SJSA1 (cell line): ENCODE measurements around the gene CTNNA1. TPM values are rescaled to one million over a fixed set of nuclear protein-coding genes. Genes with fewer than 3 reads are reported as not detected.

Experiments
- DNase-seq, 2 experiments: peaks; one replicate each; pipeline ENCODE4 v3.0.0-alpha.2; 2015 to 2020; ENCODE audit warnings: low spot score in 2 of 2, low read depth in 1 of 2
- H3K27ac ChIP-seq: fragments of 250-450 bp; sonication (Bioruptor Pico); 2 replicates; pipeline ENCODE4 v1.5.1; 2020; ENCODE audit warnings: mild to moderate bottlenecking, moderate library complexity
- H3K27me3 ChIP-seq: fragments of 250-450 bp; sonication (Bioruptor Pico); replicated peaks from 2 replicates; pipeline ENCODE4 v1.5.1; 2020; ENCODE audit warnings: mild to moderate bottlenecking, moderate library complexity
- H3K36me3 ChIP-seq: fragments of 250-450 bp; sonication (Bioruptor Pico); 2 replicates; pipeline ENCODE4 v1.5.1; 2020; ENCODE audit warnings: mild to moderate bottlenecking
- H3K4me1 ChIP-seq: fragments of 250-450 bp; sonication (Bioruptor Pico); replicated peaks from 2 replicates; pipeline ENCODE4 v1.6.1; 2021; ENCODE audit warnings: mild to moderate bottlenecking
- H3K4me3 ChIP-seq: fragments of 250-450 bp; sonication (Bioruptor Pico); 2 replicates; pipeline ENCODE4 v1.5.1; 2020; ENCODE audit warnings: mild to moderate bottlenecking
- H3K9me3 ChIP-seq: fragments of 250-450 bp; sonication (Bioruptor Pico); replicated peaks from 2 replicates; pipeline ENCODE4 v1.5.1; 2020; ENCODE audit warnings: mild to moderate bottlenecking
- total RNA-seq: library from RNA; depleted of rRNA; stranded (reverse); fragments of >200 nt; shearing (Covaris generic); gene quantifications from 2 replicates; pipeline ENCODE4 v1.2.3, GENCODE V29; 2014

The CTNNA1 gene
- total RNA-seq, 1 experiment from 2014 or later, result 606 TPM

DNA sequence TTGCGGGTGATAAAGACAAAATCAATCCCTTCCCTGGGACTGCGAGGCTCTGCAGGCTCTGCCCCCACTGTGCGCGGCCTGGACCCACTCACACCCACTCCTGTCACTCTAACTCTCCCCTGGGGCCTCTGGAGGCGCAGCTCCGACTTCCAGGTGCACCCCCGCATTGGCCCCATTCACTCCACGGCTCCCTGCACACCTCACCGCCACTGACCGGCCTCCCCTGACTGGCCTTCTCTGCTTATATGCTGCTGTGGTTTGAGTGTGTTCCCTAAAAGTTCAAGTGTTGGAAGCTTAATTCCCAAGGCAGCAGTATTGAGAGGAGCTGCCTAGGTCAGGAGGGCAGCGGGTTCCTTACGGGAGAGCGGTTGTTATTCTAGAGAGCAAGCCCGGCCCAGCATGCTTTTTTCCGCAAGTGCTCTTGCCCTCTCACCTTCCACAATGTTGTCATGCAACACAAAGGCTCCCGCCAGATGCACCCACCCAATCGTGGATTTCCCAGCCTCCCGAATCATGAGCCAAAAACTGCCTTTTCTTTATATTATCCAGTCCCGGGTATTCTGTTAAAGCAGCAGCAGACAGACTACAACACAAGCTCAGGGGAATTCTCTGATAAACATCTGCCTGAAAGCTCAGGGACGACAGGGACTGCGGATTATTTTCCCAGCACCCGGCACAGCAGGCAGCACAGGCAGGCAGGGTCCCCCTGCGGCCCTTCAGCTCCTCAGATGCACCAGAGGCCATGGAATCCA lies 195.4 kb downstream of the CTNNA1 start:
- Histone ChIP-seq H3K27me3 (no peaks in the 10 kb centered on the region), H3K9me3 (no peaks in the 10 kb centered on the region), H3K36me3 (peaks cover 17% of the 10 kb centered on the region), H3K4me3 (no peak overlapping the region), H3K27ac (no peak overlapping the region), H3K4me1 (peaks cover 5% of the 10 kb centered on the region)
- DNase-seq, result peak in 1 of 2 experiments; percentile 40

DNA sequence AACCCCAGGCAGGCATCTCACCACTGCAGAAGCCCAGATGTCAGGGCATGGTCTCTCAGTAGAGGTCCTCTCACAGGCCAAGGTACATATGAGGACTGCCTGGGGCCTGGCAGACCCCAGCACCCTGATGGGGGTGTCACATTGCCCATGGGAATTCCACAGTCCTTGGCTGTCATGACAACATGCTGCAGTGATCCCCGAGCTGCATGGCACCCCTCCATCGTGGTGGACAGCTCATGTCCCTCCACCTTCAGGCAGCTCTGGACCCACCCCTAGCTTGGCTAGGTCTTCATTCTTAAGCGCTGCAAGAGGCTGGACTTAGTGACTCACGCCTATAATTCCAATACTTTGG lies 196.0 kb downstream of the CTNNA1 start:
- Histone ChIP-seq H3K36me3 (peaks cover 17% of the 10 kb centered on the region), H3K27me3 (no peaks in the 10 kb centered on the region), H3K4me3 (no peak overlapping the region), H3K9me3 (no peaks in the 10 kb centered on the region), H3K27ac (no peak overlapping the region), H3K4me1 (peaks cover 5% of the 10 kb centered on the region)
- no peak for DNase-seq

DNA sequence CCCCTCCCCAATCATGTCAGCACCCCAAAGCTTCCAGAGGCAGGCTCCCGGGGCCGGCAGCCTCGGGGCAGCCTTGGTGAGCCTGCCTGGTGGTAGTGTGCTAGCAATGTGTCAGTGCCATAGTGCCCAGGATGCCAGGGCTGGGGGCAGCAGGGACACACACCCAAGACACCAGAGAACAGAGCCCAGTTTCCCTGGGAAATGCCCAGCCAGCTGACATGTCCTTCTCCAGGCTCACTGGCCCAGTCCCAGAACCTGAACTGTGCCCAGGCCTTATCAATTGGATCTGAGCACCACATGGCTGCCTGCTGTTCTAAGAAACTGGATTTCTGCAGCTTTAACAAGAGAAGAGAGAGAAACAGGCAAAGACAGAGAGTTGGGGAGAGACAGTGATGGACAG lies 196.8 kb downstream of the CTNNA1 start:
- no peaks in the 10 kb centered on the region for H3K27me3 ChIP-seq
- no peak overlapping the region for H3K27ac ChIP-seq
- no peak overlapping the region for H3K4me3 ChIP-seq
- H3K9me3 ChIP-seq, result no peaks in the 10 kb centered on the region
- H3K36me3 ChIP-seq, result peaks cover 17% of the 10 kb centered on the region
- peaks cover 5% of the 10 kb centered on the region for H3K4me1 ChIP-seq
- DNase-seq, result peak in 1 of 2 experiments; percentile 42

DNA sequence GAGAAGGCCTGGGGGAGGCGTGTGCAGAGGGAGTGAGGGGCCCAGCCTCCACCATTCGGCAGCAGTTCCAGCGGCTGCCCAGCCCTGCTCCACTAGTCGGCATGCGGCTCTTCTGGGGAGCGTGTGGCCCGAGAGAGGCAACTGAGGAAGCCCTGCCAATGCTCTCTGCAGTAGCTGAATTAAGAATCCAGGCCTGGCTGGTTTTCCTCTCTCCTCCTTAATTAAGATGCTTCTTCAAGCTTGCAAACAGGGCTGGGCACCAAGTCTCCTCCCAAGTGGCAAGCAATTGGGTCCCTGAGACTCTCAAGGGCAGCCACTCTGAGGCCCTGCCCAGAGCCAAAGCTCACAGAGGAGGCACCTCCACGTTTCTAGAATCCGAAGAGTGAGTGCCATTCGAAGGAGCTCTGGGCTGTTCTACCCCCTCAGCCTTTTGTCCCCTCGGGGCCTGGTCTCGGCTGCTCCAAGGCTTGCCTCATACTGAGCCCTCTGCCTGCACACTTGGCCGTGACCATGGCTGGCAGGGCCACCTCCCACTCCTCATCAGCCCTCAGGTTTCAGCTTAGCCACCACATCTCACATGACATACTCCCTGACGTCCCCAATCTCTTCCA lies 197.3 kb downstream of the CTNNA1 start:
- Histone ChIP-seq H3K4me3 (no peak overlapping the region), H3K9me3 (no peaks in the 10 kb centered on the region), H3K36me3 (peaks cover 17% of the 10 kb centered on the region), H3K27me3 (no peaks in the 10 kb centered on the region), H3K4me1 (peaks cover 5% of the 10 kb centered on the region), H3K27ac (no peak overlapping the region)
- DNase-seq, result peak in 1 of 2 experiments; percentile 43

DNA sequence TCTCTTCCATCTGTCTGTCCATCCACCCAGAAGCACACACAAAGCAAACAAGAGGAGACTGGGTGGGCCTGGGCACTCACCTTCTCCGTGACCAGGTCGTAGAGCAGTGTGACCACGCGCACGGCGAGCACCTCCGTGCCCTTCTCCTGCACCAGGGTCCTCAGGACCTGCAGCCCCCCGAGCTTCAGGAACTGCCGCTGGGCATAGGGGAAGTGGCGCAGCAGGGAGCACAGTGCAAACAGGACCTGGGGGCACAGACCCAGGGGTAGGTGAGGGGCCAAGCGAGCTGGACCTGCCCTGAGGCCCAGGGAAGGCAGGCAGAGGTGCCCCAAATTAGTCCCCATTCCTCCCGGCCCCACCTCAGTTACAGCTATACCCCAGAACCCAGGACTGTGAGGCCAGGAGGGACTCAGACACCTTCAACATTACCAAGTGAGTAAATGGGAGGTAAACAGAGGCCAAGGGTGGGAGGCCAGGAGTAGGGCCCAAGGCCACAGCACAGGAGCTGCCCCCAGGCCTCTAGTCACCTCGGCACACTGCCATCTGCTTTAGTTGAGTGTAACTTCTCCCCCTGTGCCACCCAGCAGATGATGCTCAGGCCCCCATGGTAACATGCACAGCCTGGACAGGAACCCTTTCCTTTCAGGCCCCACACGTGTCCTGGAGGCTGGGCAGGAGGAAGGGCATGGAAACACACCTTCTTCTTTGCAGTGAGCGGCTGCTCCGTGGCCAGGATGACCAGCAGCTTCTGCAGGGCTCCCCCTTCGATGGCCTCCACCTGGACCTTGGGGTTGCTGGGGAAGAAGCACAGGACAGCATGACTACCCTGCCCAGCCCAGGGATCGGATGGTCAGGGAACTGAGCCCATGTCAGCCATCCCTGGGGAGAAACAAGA lies 198.1 kb downstream of the CTNNA1 start:
- H3K4me1 ChIP-seq, result peaks cover 5% of the 10 kb centered on the region
- H3K9me3 ChIP-seq, result no peaks in the 10 kb centered on the region
- no peak overlapping the region for H3K27ac ChIP-seq
- peak in 1 of 2 experiments; percentile 43 for DNase-seq
- H3K4me3 ChIP-seq, result no peak overlapping the region
- H3K27me3 ChIP-seq, result no peaks in the 10 kb centered on the region
- H3K36me3 ChIP-seq, result peaks cover 13% of the 10 kb centered on the region

DNA sequence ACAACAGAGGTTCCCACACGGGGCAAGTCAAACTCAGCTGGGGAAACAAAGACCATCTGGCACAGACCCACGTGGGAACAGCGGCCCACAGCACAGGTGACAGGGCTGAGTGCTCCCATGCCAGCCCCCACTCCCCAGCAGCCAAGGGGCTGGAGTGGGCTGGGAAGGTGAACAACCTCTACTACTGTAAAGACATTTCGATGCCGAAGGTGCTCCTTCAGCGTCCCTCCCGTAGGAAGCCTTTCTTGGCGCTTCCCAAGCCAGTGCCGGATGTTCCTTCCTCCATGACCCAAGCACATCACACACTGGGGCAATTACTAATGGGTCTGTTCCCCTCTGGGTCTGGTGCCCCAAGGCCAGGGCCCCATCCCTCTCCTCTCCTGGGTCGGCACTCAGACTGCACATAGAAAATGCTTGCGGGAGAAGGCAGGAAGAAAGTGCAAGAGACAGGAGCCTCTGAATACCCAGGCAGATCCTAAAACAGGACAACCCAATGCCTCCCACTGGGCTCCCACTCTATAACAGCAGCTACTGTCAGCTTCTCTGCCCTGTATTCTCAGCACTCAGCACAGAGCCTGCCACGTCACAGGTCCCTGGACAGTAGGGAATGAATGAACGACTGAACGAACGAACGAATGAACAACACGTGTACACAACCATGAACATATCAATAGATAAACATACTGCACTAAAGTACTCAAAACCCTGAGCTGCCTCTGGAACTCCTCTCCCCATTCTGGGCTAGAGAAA lies 198.9 kb downstream of the CTNNA1 start:
- Histone ChIP-seq H3K9me3 (no peaks in the 10 kb centered on the region), H3K27ac (no peak overlapping the region), H3K4me3 (no peak overlapping the region), H3K4me1 (peaks cover 5% of the 10 kb centered on the region), H3K36me3 (peaks cover 5% of the 10 kb centered on the region), H3K27me3 (no peaks in the 10 kb centered on the region)
- no peak for DNase-seq

DNA sequence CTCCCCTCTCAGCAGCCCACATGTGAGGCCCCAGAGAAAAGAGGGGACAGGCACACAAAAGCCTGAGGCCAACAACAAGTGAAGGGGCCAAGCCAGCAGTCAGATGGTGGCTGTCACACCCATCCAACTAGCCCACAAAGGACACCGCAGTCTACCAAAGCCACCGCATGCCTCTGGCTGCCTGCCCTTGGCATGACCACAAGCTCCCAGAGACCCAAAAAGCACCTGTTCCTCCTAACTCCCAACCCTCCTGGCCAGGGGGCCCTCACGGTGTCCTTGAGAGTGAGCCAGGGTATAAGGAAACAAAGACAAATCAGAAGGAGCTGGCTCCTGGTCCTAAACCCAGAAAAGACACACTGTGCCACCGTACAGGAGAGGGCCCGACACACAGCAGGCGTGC lies 199.7 kb downstream of the CTNNA1 start:
- Histone ChIP-seq H3K4me1 (peaks cover 5% of the 10 kb centered on the region), H3K36me3 (no peaks in the 10 kb centered on the region; the same call in 1 of the 2 replicates), H3K9me3 (no peaks in the 10 kb centered on the region), H3K4me3 (no peak overlapping the region), H3K27me3 (no peaks in the 10 kb centered on the region), H3K27ac (no peak overlapping the region)
- DNase-seq, result no peak

DNA sequence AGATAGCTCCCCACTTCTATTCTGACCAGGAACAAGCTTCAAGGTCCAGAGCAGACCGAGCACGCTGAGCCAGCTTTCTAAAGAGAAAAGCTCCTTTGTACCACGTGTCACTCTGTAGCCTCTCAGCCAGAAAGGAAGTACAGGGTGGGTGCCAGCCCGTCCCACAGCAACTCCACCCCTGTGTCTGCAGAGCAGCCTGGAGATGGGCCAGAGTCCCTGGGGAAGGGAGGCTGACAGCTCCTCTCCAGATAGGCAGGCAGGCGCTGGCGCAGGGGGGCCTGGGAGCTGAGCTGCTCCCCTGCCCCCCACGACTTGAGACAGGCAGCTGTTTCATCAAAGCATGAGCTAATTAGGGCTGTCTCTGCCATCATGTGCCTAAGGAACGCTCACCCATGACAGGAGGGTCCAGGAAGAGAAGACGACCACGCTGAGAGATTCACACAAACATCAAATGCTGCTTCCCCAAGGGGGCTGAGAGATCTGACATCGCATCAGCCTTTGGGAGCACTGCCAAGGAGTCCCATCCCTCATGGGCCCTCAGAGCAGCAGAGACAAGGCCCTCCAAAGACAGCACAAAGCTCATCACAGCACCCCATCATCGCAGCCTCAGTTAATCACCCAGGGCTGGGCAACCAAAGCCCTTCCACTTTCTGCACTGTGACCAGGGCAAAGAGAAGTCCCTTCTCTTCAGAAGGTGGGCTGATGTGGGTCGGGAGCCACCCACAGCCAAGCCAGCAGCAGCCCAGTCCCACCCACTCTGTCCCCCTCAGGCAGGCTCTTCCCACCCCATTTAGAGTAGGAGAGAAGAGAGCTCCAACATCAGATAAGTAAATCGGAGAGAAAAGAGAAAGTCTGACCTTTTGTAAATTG lies 200.4 kb downstream of the CTNNA1 start:
- H3K36me3 ChIP-seq, result no peaks in the 10 kb centered on the region
- no peak overlapping the region for H3K27ac ChIP-seq
- peaks cover 5% of the 10 kb centered on the region for H3K4me1 ChIP-seq
- no peaks in the 10 kb centered on the region for H3K27me3 ChIP-seq
- no peak overlapping the region for H3K4me3 ChIP-seq
- no peak for DNase-seq
- no peaks in the 10 kb centered on the region for H3K9me3 ChIP-seq

DNA sequence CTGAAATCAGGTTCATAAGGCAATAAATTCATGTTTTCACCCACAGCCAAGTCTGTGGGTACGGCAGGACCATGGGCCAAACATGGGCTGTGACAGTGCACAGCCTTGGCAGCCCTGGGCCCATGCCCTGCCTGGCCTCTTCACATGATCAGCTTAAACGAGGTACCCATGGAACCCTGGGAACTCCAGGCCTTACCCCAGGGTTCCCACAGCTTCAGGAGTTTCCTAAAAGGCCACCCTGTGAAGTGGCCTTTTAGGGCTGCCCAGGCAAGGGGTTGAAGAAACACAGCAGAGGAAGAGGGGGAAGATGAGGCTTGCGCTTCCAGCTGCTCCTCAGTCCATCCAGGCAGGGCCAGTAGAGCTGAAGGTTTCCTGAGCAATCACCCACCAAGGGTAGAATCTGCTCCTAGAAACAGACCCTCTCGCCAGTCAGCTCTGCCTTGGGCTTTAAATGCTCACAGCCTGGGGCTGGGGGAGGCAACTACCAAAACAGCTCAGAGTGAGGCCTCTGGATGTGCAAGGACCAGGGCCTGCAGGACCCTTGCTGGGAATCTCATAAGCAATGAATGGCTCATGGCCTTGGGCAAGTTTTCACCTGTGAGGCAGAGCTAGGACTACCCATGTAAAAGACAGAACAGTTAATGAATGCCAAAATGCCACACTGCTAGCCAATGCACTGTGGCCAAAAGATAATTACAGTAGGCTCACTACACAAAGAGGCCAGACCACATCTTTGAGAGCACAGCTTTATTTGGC lies 201.2 kb downstream of the CTNNA1 start:
- no peaks in the 10 kb centered on the region for H3K36me3 ChIP-seq
- H3K4me1 ChIP-seq, result peaks cover 5% of the 10 kb centered on the region
- no peaks in the 10 kb centered on the region for H3K27me3 ChIP-seq
- H3K27ac ChIP-seq, result no peak overlapping the region
- no peak overlapping the region for H3K4me3 ChIP-seq
- no peak for DNase-seq
- H3K9me3 ChIP-seq, result no peaks in the 10 kb centered on the region

DNA sequence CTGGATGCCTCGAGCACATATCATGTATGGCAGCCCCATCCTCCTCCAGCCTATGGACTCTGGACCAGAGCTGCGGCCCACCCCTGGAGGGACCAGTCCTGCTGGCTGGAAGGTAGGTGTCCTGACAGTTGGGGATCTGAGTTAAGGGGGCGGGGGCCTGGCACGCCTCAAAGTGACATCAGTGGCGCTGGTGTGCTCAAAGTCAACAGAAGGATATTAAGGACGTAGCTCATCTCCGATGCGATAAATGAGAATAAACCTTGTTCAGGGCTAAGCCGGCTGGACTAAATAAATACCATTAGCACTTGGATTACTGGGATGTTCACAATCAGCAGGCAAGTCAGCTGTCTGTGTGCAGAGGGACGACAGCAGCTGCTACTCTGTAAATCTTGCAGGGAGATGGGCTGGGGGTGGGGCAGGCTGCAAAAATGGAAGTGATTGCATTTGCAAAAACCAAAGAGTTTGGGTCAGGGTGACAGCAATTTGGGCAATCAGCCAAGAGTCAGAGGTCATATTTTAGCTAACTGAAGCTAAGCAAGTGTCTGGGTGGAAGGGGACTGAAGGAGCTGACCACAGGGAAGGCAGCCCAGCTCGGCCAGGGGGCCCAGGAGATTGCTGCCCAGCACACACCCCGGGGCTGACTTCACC lies 201.9 kb downstream of the CTNNA1 start:
- Histone ChIP-seq H3K9me3 (no peaks in the 10 kb centered on the region), H3K4me1 (peaks cover 5% of the 10 kb centered on the region), H3K27ac (no peak overlapping the region), H3K4me3 (no peak overlapping the region), H3K36me3 (no peaks in the 10 kb centered on the region), H3K27me3 (no peaks in the 10 kb centered on the region)
- no peak for DNase-seq

DNA sequence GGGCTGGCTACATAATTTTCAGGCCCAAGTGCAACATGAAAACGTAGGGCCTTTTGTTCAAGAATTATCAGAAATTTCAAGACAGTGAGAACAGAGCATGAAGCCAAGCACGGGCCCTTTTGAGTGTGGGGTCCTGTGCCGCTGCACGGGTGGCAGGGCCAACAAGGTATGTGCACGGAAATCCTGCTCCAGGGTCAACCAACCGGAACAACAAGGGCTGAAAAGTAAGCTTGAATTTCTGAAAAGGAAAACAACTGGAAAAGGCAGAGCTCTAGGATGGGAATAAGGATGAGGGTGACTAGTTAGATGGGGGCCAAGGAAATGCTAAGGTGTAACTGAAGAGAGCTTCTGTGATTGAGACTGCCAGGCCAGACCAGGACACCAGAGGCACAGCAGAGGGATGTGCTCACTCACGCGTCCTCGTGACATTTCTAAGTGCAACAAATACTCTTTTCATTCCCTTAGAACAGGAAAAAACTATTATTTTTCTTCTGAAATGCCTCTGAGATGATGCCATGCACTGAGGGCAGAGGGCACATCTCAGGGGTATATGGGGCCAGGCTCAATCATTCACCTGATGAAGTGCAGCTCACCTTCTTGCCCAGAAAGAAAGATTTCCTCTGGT lies 202.6 kb downstream of the CTNNA1 start:
- Histone ChIP-seq H3K27me3 (no peaks in the 10 kb centered on the region), H3K4me3 (no peak overlapping the region), H3K4me1 (peaks cover 5% of the 10 kb centered on the region), H3K9me3 (no peaks in the 10 kb centered on the region), H3K36me3 (no peaks in the 10 kb centered on the region), H3K27ac (no peak overlapping the region)
- DNase-seq, result no peak
